Measurements from ENCODE around the gene HOXB7.

DNA sequence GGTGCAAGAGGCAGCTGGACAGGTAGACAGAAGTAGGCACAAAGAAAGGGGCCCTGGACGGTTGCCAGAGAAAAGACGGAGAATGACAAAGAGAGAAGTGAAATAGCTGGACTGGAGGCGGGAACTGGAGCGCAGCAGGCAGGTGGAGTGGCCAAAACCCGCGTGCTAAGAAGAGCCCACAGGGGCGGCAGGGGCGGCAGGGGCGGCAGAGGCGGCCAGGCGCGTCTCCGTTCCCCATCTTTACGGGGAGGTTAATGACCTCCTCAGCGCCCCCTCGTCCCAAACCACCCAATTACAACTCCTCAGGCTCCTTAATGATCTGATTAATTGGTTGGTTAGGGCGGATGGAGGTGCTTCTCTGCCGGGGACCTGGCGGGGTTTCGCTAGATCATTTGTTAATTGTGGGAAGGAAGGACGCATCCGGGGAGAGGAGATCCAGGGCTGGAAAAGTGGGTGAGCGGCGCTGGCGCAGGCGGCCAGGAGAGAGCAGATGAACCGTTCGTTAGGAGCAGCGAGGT, 30.8 kb upstream of the HOXB7 start:
- no peak for TF ChIP-seq CTCF (IDR thresholded peaks at IDR 0.05)
- no peak for TF ChIP-seq POLR2A (IDR thresholded peaks at IDR 0.05)
